Activated naive CD4-positive, alpha-beta T cell treated with anti-CD3 and anti-CD28 coated beads, Interleukin-2, amount 50 U/mL, for 72 hours (primary cell): ENCODE results near the gene CGNL1. TPM values are rescaled to one million over a fixed set of nuclear protein-coding genes. Genes with fewer than 3 reads are reported as not detected.

ENCODE experiments used
- ATAC-seq, 2 donors: fragments of 150-1000 bp; cut with Tn5 transposase; 2 replicates each; pipeline ENCODE4 v1.10.0; 2021; ENCODE audit warnings: mild to moderate bottlenecking in 2 of 2, moderate library complexity in 2 of 2
- DNase-seq, 2 donors: peaks; one replicate each; pipeline ENCODE4 v3.0.0; 2021 to 2022; ENCODE audit warnings: low spot score in 2 of 2
- H3K27ac Mint-ChIP-seq, 2 donors: one replicate each; pipeline ENCODE4 v1.8.0; 2022; ENCODE audit warnings: mild to moderate bottlenecking in 2 of 2, mixed read lengths in 2 of 2
- H3K36me3 Mint-ChIP-seq, 2 donors: one replicate each; pipeline ENCODE4 v1.8.0; 2022; ENCODE audit warnings: mixed read lengths in 2 of 2
- H3K9me3 Mint-ChIP-seq, 2 donors: one replicate each; pipeline ENCODE4 v1.8.0; 2022; ENCODE audit warnings: mixed read lengths in 2 of 2
- total RNA-seq, 2 donors: library from RNA; stranded (reverse); gene quantifications; one replicate each; pipeline ENCODE4 v1.2.3, GENCODE V29; 2022

CGNL1 gene
- total RNA-seq, 2 donors from 2014 or later: not detected

DNA sequence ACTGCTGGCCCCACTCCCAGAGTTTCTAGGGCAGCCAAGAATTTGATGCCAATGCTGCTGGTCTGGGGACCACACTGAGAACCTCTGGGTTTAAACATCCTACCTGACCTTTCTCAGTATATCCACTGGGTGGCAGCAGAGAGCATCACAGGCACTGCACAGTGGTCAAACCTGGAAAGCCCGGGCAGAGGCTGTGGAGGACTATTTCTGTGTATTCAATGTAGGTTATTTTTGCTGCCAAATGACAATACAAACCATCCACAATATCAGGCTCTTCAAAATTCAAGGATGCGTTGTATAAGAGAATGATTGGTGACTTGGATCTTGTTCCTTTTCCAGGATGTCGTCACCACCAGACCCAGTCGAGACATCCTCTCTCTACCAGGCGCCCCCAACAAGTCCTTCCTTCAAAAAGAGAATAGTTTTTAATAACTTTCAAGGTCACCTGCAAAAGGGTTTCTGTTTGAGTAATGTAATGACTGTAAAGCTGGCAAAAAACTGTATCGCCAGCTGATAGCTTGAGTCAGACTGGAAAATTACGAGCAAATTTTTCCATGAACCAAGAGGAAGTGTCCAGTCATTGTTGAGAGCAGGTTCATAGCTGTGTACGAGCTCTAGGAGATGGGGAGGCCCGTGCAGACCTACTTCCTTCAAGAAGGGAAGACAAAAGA is 184.9 kb downstream of the CGNL1 start:
- Mint-ChIP-seq H3K36me3 (peaks cover 0 to 5% of the 10 kb centered on the region in 2 donors), H3K27ac (peak overlapping the region; percentile 87 to 96), H3K9me3 (peaks cover 3 to 5% of the 10 kb centered on the region in 2 donors)
- peak; percentile 88 for ATAC-seq
- peak in 1 of 2 donors; percentile 73 for DNase-seq

- peak overlapping the region in 1 of 2 donors; percentile 87 for H3K27ac Mint-ChIP-seq
- H3K9me3 Mint-ChIP-seq: peaks cover 3 to 5% of the 10 kb centered on the region in 2 donors
- peaks cover 0 to 5% of the 10 kb centered on the region in 2 donors for H3K36me3 Mint-ChIP-seq
- ATAC-seq (no peak), DNase-seq (no peak)
Measured at GRCh38 chr15:57562196-57562769, 186.0 kb downstream of the CGNL1 start.

GRCh38 chr15:57563416-57563815 is 187.1 kb downstream of the CGNL1 start:
- Mint-ChIP-seq H3K9me3 (peaks cover 3 to 5% of the 10 kb centered on the region in 2 donors), H3K36me3 (peaks cover 0 to 5% of the 10 kb centered on the region in 2 donors), H3K27ac (peak overlapping the region in 1 of 2 donors; percentile 87)
- DNase-seq (no peak), ATAC-seq (no peak)

DNA sequence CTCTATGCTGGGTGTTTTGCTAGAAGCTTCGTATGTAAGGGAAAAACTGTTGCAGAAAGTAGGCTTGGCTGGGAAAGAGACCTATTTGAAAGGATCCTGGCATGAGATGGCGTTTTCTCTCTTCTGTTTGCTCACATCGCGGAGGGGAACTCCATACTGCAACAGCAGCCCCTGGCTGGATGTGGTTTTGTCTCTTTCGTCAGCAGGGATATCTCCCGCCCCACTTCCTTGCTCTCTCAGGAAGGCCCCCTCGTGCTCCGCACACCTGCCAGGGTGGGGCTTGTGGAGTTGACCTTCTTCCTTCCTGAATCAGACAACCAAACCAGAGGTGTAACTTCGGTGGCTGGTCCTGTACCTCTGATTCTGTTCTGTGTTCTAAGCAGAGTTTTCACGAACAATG is 189.0 kb downstream of the CGNL1 start:
- DNase-seq (peak in 1 of 2 donors; percentile 62), ATAC-seq (peak in 1 of 2 donors; percentile 46)
- Mint-ChIP-seq H3K27ac (no peak overlapping the region), H3K36me3 (peaks cover 0 to 5% of the 10 kb centered on the region in 2 donors), H3K9me3 (peaks cover 3 to 5% of the 10 kb centered on the region in 2 donors)

GRCh38 chr15:57566834-57567233 is 190.5 kb downstream of the CGNL1 start:
- H3K9me3 Mint-ChIP-seq: no peaks in the 10 kb centered on the region
- no peak for ATAC-seq
- H3K36me3 Mint-ChIP-seq: no peaks in the 10 kb centered on the region
- no peak for DNase-seq
- no peak overlapping the region for H3K27ac Mint-ChIP-seq

GRCh38 chr15:57567891-57568290 is 191.6 kb downstream of the CGNL1 start:
- ATAC-seq (no peak), DNase-seq (no peak)
- no peaks in the 10 kb centered on the region for H3K9me3 Mint-ChIP-seq
- no peak overlapping the region for H3K27ac Mint-ChIP-seq
- no peaks in the 10 kb centered on the region for H3K36me3 Mint-ChIP-seq

DNA sequence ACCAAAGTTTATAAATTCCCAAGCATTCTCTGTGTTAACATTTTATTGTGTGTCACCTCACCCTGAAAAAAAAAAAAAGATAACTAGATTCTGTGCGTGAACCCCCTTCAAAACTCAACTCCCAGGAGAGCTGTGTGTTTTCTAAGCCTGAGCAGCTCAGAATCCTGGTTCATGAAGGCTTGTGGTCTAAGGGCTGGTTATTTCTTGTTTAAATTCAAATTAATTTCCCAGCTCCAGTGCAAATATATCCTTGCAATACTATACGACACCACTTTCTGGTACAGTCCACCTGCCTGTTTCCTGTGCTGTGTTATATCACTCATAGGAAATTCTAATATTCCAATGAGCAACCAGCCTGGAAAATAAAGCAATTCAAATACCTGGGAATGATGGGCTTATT is 192.0 kb downstream of the CGNL1 start:
- H3K27ac Mint-ChIP-seq: no peak overlapping the region
- ATAC-seq (no peak), DNase-seq (no peak)
- no peaks in the 10 kb centered on the region for H3K36me3 Mint-ChIP-seq
- no peaks in the 10 kb centered on the region for H3K9me3 Mint-ChIP-seq

- no peak for DNase-seq
- Mint-ChIP-seq H3K9me3 (no peaks in the 10 kb centered on the region), H3K27ac (no peak overlapping the region), H3K36me3 (no peaks in the 10 kb centered on the region)
- no peak for ATAC-seq
Measured at GRCh38 chr15:57570340-57570739, 194.0 kb downstream of the CGNL1 start.

DNA sequence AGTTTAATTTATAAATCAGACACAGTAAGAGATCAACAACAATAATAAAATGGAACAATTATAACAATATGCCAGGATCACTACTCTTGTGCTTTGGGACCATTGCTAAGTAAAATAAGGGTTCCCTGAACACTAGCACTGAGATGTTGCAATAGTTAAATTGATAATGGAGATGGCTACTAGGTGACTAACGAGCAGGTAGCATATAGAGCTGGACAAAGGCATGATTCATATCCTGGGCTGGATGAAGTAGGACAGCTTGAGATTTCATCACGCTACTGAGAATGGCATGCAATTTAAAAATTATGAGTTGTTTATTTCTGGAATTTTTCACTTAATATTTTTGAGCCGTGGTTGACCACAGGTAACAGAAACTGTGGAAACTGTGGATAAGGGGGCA is 194.7 kb downstream of the CGNL1 start:
- ATAC-seq (no peak), DNase-seq (no peak)
- Mint-ChIP-seq H3K27ac (no peak overlapping the region), H3K9me3 (no peaks in the 10 kb centered on the region), H3K36me3 (no peaks in the 10 kb centered on the region)

DNA sequence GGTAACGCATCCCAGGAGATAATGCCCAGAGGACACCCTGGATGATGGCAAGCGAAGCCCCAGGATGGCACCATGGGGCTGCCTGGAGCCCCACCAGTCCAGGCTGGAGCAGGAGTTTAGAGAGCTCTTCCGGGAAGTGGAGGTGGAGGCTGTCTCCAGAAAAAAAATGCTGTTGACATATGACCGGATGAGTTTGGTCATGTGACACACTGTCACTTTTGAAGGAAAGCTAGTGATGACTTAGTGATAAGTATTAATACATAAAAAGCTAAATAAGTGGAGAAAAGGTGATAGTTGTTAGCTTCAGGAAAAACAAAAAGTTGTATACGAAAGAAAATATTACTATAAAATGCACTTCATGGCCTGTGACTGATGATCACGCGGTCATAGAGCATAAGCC is 195.4 kb downstream of the CGNL1 start:
- DNase-seq (no peak), ATAC-seq (no peak)
- Mint-ChIP-seq H3K9me3 (no peaks in the 10 kb centered on the region), H3K27ac (no peak overlapping the region), H3K36me3 (no peaks in the 10 kb centered on the region)

- Mint-ChIP-seq H3K36me3 (no peaks in the 10 kb centered on the region), H3K9me3 (no peaks in the 10 kb centered on the region), H3K27ac (no peak overlapping the region)
- ATAC-seq: no peak
- DNase-seq: no peak
Measured at GRCh38 chr15:57572468-57572867, 196.2 kb downstream of the CGNL1 start.

GRCh38 chr15:57573151-57573550 is 196.8 kb downstream of the CGNL1 start:
- no peaks in the 10 kb centered on the region for H3K9me3 Mint-ChIP-seq
- H3K27ac Mint-ChIP-seq: no peak overlapping the region
- H3K36me3 Mint-ChIP-seq: no peaks in the 10 kb centered on the region
- no peak for DNase-seq
- no peak for ATAC-seq

DNA sequence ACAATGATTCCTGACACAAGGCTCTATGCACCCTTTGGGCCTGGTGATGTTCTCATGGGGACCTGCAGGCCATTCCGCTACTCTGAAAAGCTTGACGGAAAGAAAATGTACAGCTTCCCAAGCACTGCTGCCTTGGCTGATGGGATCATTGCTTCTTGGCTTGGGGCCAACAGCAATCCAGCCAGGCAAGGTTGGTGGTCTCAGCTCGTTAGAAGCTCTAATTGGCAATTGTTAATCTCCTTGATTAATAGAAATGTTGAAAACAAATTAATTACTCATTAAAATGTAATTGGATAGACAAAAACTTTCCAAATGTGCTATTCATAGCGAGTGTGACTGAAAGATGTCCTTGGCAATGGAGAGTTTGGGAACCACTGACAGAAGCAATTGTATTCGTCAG is 199.1 kb downstream of the CGNL1 start:
- H3K36me3 Mint-ChIP-seq: no peaks in the 10 kb centered on the region
- H3K27ac Mint-ChIP-seq: no peak overlapping the region
- H3K9me3 Mint-ChIP-seq: no peaks in the 10 kb centered on the region
- ATAC-seq (no peak), DNase-seq (no peak)

GRCh38 chr15:57578288-57578900 is 202.1 kb downstream of the CGNL1 start:
- ATAC-seq (no peak), DNase-seq (no peak)
- Mint-ChIP-seq H3K9me3 (peaks cover 8 to 9% of the 10 kb centered on the region in 2 donors), H3K36me3 (peaks cover 8 to 16% of the 10 kb centered on the region in 2 donors), H3K27ac (no peak overlapping the region)

DNA sequence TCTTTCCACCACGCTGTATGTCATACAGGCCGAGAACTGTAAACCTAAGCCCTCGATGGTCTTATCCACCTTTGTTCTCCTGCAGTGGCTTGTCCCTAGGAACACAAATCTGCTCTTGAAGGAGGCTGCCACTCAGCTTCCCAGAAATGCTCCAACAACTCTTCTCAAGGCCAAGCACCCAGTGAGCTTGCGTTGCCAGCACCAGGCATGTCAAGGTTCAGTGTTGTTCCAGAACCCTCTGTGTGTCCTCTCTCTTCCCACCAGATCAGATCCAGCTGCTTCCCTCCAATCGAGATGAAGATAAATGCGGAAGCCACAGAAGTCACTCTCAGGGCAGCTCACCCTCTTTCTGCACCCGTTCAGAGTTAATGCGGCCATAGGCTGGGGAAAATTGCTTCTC is 204.1 kb downstream of the CGNL1 start:
- DNase-seq: no peak
- no peak for ATAC-seq
- Mint-ChIP-seq H3K27ac (no peak overlapping the region), H3K9me3 (peaks cover 18 to 19% of the 10 kb centered on the region in 2 donors), H3K36me3 (peaks cover 8 to 24% of the 10 kb centered on the region in 2 donors)

GRCh38 chr15:57580866-57581265 is 204.6 kb downstream of the CGNL1 start:
- ATAC-seq: no peak
- Mint-ChIP-seq H3K9me3 (peaks cover 20% of the 10 kb centered on the region in 2 donors), H3K36me3 (peaks cover 8 to 27% of the 10 kb centered on the region in 2 donors), H3K27ac (no peak overlapping the region)
- no peak for DNase-seq

- Mint-ChIP-seq H3K27ac (no peak overlapping the region), H3K36me3 (peaks cover 8 to 27% of the 10 kb centered on the region in 2 donors), H3K9me3 (peaks cover 20% of the 10 kb centered on the region in 2 donors)
- DNase-seq (no peak), ATAC-seq (no peak)
Measured at GRCh38 chr15:57582090-57582489, 205.8 kb downstream of the CGNL1 start.

DNA sequence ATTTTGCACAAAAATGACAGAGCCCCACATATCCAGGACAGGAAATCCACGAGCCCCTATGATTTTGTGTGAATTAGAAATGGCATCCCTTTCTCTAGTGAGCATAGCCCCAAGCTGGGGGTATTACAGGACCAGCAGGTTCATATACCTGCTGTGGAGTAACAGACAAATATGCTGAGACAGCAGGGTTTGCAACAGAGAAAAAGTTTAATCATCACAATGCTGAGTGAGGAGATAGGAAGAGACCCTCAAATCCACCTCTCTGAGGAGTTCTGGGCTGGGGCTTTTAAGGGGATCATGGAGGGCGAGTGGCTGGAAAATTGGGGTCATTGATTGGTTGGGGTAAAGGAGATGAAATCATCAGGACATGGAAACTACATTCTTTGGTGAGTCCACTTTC is 207.0 kb downstream of the CGNL1 start:
- ATAC-seq (no peak), DNase-seq (no peak)
- H3K27ac Mint-ChIP-seq: no peak overlapping the region
- H3K36me3 Mint-ChIP-seq: peaks cover 8 to 27% of the 10 kb centered on the region in 2 donors
- peaks cover 20 to 23% of the 10 kb centered on the region in 2 donors for H3K9me3 Mint-ChIP-seq
